ENCODE measurements around the gene RNF180.

- TF ChIP-seq CTCF (IDR thresholded peaks at IDR 0.05; ENCODE audit: extremely low read depth in 1 of 2, insufficient read depth in 1 of 2, low read depth in 1 of 2, low read length in 2 of 2) (no peak), POLR2AphosphoS5 (IDR thresholded peaks at IDR 0.05; ENCODE audit: insufficient read depth, low read depth, low read length) (no peak)
These were observed 737 bp downstream of the RNF180 start for GRCh38 chr5:64166201-64166959.

Data from endothelial cell of umbilical vein (primary cell).